ENCODE results near the gene AGAP2.

Gene AGAP2

DNA sequence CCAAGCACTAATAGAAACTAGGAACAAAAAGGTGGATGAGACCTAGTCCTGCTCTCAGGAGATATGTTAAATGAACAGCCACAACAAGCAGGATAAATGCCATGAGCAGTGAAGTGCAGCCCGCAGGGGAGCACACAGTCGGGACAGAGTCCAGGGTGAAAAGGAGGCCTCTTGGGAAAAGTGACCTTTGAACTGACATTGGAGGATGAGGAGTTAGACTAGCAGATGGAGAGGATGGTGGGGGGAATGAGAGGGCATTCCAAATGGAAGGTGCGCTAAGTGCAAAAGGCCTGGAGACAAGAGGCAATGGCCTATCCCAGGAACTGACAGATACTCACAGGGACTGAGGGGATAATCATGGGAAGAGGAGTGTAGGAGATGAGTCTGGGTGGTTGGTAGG, 40.1 kb downstream of the AGAP2 start:
- H3K4me3 ChIP-seq (ENCODE audit: low read depth, low read length), result no peak overlapping the region
- TF ChIP-seq, protein P1, sequence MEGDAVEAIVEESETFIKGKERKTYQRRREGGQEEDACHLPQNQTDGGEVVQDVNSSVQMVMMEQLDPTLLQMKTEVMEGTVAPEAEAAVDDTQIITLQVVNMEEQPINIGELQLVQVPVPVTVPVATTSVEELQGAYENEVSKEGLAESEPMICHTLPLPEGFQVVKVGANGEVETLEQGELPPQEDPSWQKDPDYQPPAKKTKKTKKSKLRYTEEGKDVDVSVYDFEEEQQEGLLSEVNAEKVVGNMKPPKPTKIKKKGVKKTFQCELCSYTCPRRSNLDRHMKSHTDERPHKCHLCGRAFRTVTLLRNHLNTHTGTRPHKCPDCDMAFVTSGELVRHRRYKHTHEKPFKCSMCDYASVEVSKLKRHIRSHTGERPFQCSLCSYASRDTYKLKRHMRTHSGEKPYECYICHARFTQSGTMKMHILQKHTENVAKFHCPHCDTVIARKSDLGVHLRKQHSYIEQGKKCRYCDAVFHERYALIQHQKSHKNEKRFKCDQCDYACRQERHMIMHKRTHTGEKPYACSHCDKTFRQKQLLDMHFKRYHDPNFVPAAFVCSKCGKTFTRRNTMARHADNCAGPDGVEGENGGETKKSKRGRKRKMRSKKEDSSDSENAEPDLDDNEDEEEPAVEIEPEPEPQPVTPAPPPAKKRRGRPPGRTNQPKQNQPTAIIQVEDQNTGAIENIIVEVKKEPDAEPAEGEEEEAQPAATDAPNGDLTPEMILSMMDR (IDR thresholded peaks at IDR 0.05; ENCODE audit: low read depth, low read length, missing control alignments), result no peak
- DNase-seq (ENCODE audit: low read depth), result no peak

DNA sequence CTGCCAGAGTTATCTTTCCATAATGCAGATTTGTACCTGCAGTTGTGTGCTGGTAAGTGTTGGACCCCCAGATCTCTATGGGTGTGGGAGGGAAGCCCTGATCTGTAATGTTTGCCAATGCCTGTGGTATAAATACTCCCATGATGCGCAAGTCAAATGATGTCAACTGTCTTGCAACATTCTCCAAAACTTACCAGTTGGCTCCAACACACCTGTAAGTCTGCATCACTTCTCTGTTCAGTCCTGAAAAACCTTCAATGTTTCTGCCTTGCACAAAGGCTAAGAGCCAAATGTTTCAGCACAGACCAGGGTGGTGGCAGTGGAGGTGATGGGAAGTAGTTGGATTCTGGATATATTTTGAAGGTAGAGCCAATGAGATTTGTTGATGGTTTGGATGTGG, 41.5 kb downstream of the AGAP2 start:
- no peak for DNase-seq (ENCODE audit: low read depth)
- TF ChIP-seq, protein P1 (IDR thresholded peaks at IDR 0.05; ENCODE audit: low read depth, low read length, missing control alignments), result no peak
- H3K4me3 ChIP-seq (ENCODE audit: low read depth, low read length), result no peak overlapping the region

DNA sequence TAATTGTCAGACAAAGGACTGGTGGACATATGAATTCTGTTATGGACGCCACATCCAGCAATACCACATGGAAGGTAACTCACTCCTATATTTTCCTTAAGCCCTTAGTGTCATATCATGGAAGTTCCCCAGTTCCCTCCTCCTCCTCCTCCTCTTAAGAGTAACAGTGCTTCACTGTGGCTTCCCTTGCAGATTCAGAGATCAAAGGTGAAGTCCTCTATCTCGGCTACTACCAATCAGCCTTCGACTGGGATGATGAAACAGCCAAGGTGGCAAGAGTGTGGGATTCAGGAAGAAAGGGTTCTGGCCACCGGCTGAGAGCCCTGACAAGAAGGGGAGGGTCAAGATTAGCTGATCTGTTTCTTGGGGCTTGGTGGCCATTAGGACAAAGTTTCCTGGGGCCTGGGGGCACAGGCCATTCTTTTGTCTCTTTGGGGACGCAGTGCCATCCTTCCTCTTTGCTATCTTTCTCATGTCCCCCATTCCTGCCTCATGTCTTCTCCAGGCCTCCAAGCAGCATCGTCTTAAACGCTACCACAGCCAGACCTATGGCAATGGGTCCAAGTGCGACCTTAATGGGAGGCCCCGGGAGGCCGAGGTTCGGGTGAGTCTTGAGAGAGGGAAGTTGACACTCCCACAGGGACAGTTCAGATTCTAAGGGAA, 42.6 kb downstream of the AGAP2 start:
- TF ChIP-seq, protein P1 (IDR thresholded peaks at IDR 0.05; ENCODE audit: low read depth, low read length, missing control alignments), result no peak
- H3K4me3 ChIP-seq (ENCODE audit: low read depth, low read length), result no peak overlapping the region
- no peak for DNase-seq (ENCODE audit: low read depth)

DNA sequence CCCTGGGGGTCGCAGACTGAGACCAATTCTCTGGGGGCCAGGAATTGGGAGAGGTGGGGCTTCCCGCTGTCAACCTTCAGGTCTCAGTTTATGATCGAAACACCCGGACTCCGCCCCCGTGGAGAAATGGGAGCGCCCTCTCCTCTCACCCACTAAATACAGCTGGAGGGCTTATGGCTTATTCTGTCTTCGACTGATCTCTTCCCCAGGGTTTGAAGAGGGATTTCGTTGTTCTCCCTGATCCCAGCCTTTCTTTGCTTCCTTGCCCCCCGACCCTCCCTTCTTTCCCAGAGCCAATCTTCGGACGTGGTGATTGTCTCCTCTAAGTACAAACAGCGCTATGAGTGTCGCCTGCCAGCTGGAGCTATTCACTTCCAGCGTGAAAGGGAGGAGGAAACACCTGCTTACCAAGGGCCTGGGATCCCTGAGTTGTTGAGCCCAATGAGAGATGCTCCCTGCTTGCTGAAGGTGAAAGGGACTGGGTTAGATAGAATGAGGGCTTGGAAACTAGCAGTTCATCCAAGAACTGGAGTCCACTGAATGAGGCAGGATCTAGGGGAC, 44.0 kb downstream of the AGAP2 start:
- peak overlapping the region; percentile 70 for H3K4me3 ChIP-seq (ENCODE audit: low read depth, low read length)
- no peak for DNase-seq (ENCODE audit: low read depth)
- TF ChIP-seq, protein P1 (IDR thresholded peaks at IDR 0.05; ENCODE audit: low read depth, low read length, missing control alignments), result no peak

DNA sequence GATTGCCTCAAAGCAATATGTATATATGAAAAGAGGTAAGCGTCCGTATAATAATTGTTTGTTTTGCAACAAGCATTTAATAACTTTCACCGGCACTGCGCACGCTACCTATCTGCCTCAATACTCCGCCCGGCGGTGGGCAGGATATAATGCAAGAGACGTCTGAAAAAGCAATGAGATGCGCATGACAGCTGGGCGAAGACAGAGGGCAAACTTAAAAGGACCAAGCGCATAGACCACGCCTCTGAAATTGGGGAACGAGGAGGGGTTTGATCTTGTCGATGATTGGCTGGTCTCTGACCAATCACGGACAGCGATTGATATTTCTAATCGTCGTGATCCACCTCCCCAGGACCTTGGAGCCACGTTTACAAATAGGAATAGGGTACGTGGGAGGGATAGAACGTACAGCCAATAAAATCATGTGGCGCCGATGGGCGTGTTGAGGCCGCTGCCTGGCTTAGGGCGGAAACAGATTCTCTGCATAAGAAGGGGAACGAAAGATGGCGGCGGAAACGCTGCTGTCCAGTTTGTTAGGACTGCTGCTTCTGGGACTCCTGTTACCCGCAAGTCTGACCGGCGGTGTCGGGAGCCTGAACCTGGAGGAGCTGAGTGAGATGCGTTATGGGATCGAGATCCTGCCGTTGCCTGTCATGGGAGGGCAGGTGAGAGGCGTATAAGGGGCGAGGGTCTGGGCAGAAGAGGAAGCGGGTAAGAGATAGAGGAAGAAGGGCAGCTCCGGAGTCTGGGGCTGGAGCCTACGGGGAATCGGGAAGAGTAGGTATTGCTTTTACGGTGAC, 44.7 kb downstream of the AGAP2 start, which contains the start of gene OS9:
TSS of gene OS9 (plus strand) at position 474 of the 800 bp plus-strand sequence. CDS start at position 504, 30 bp downstream.
- DNase-seq (ENCODE audit: low read depth), result peak; percentile 100

DNA sequence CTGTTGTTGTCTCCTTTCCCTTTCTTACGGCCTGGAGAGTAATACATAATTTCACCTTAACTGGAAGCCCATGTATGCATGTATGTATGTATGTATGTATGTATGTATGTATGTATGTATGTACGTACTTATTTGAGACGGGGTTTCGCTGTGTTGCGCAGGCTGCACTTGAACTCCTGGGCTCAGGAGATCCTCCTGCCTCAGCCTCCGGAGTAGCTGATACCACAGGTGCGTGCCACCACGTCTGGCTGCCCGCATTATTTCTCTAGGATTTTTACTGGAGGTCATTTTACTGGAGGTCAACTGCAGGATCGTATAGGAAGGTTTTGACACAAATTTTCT, 45.3 kb downstream of the AGAP2 start:
- H3K4me3 ChIP-seq (ENCODE audit: low read depth, low read length), result peak overlapping the region; percentile 8; the same call in 1 of the 2 replicates
- DNase-seq (ENCODE audit: low read depth), result no peak
- TF ChIP-seq, protein P1 (IDR thresholded peaks at IDR 0.05; ENCODE audit: low read depth, low read length, missing control alignments), result no peak

More for the DNA sequence above, 44.7 kb downstream of the AGAP2 start, which contains the start of gene OS9:
- TF ChIP-seq, protein P1 (IDR thresholded peaks at IDR 0.05; ENCODE audit: low read depth, low read length, missing control alignments), result peak; percentile 71
- peak within 1 kb of the TSS; percentile 70 for H3K4me3 ChIP-seq (ENCODE audit: low read depth, low read length)
